NCI-H510A (cell line): ENCODE results near the gene ZBTB7B.

Experiments
- DNase-seq: peaks from one replicate; lab custom pipeline; 2025; lab: John Stamatoyannopoulos, UW

Gene ZBTB7B

GRCh38 chr1:155017041-155017945 is 14.7 kb downstream of the ZBTB7B start:
- peak; percentile 71 for DNase-seq

GRCh38 chr1:155017946-155018316 is 15.3 kb downstream of the ZBTB7B start:
- DNase-seq, result no peak

- no peak for DNase-seq
These were observed 16.2 kb downstream of the ZBTB7B start for GRCh38 chr1:155018617-155019348.

GRCh38 chr1:155019377-155020245 is 17.0 kb downstream of the ZBTB7B start:
- no peak for DNase-seq

GRCh38 chr1:155022136-155022926 is 19.7 kb downstream of the ZBTB7B start:
- DNase-seq, result no peak

GRCh38 chr1:155022927-155023236 is 20.3 kb downstream of the ZBTB7B start:
- peak; percentile 78 for DNase-seq

GRCh38 chr1:155023627-155024026 is 21.0 kb downstream of the ZBTB7B start:
- DNase-seq, result no peak

- DNase-seq, result no peak
These were observed 21.7 kb downstream of the ZBTB7B start for GRCh38 chr1:155024315-155024714.

GRCh38 chr1:155026154-155026553 is 23.6 kb downstream of the ZBTB7B start:
- no peak for DNase-seq

GRCh38 chr1:155026588-155026987 is 24.0 kb downstream of the ZBTB7B start:
- DNase-seq, result no peak

GRCh38 chr1:155029513-155030242 is 27.1 kb downstream of the ZBTB7B start:
- DNase-seq, result no peak

GRCh38 chr1:155030243-155030795 is 27.7 kb downstream of the ZBTB7B start:
- no peak for DNase-seq

GRCh38 chr1:155030899-155031298 is 28.3 kb downstream of the ZBTB7B start:
- DNase-seq, result no peak

GRCh38 chr1:155032886-155033285 is 30.3 kb downstream of the ZBTB7B start:
- no peak for DNase-seq

GRCh38 chr1:155033524-155033923 is 30.9 kb downstream of the ZBTB7B start, which contains the start of the genes DCST1 and DCST2:
TSS of gene DCST1 (plus strand) at chr1:155033824. CDS start at chr1:155034037, 213 bp downstream.
TSS of gene DCST2 (minus strand) at chr1:155033781. CDS start at chr1:155033701, 80 bp downstream.
- DNase-seq, result no peak

GRCh38 chr1:155034318-155035208 is 32.0 kb downstream of the ZBTB7B start:
- no peak for DNase-seq

GRCh38 chr1:155035936-155036335 is 33.3 kb downstream of the ZBTB7B start:
- DNase-seq, result no peak

GRCh38 chr1:155037043-155037442 is 34.4 kb downstream of the ZBTB7B start:
- no peak for DNase-seq

GRCh38 chr1:155037851-155038441 is 35.3 kb downstream of the ZBTB7B start:
- no peak for DNase-seq
